Stimulated activated CD8-positive, alpha-beta memory T cell treated with anti-CD3 and anti-CD28 coated beads, Interleukin-4, amount 100 ng/mL, for 48 hours (primary cell): Measurements from ENCODE around the gene GRIFIN.

Source experiments
- DNase-seq: peaks from one replicate; pipeline ENCODE4 v3.0.0-alpha.2; 2020

The GRIFIN gene

GRCh38 chr7:2452643-2453270 is 23.4 kb downstream of the GRIFIN start:
- DNase-seq: no peak

GRCh38 chr7:2452074-2452507 is 24.1 kb downstream of the GRIFIN start:
- DNase-seq: peak; percentile 48

- DNase-seq: peak; percentile 95
Observed at GRCh38 chr7:2451171-2452073, 24.8 kb downstream of the GRIFIN start.

GRCh38 chr7:2450198-2451107 is 25.7 kb downstream of the GRIFIN start:
- no peak for DNase-seq

GRCh38 chr7:2446676-2447075 is 29.5 kb downstream of the GRIFIN start:
- DNase-seq: no peak

GRCh38 chr7:2445898-2446555 is 30.2 kb downstream of the GRIFIN start:
- DNase-seq: no peak

GRCh38 chr7:2445047-2445446 is 31.2 kb downstream of the GRIFIN start:
- DNase-seq: no peak

GRCh38 chr7:2444476-2444875 is 31.7 kb downstream of the GRIFIN start:
- DNase-seq: no peak

- no peak for DNase-seq
Observed at GRCh38 chr7:2443491-2443890, 32.7 kb downstream of the GRIFIN start.

GRCh38 chr7:2441430-2442058 is 34.7 kb downstream of the GRIFIN start:
- no peak for DNase-seq

- no peak for DNase-seq
Observed at GRCh38 chr7:2440608-2441245, 35.5 kb downstream of the GRIFIN start.

- no peak for DNase-seq
Observed at GRCh38 chr7:2438775-2439174, 37.4 kb downstream of the GRIFIN start.

- no peak for DNase-seq
Observed at GRCh38 chr7:2438186-2438585, 38.0 kb downstream of the GRIFIN start.

GRCh38 chr7:2437537-2438148 is 38.6 kb downstream of the GRIFIN start:
- DNase-seq: no peak

- no peak for DNase-seq
Observed at GRCh38 chr7:2437136-2437535, 39.1 kb downstream of the GRIFIN start.

GRCh38 chr7:2436341-2437104 is 39.7 kb downstream of the GRIFIN start:
- DNase-seq: no peak

GRCh38 chr7:2435146-2435545 is 41.1 kb downstream of the GRIFIN start:
- no peak for DNase-seq

GRCh38 chr7:2433713-2434550 is 42.3 kb downstream of the GRIFIN start:
- DNase-seq: no peak
